ENCODE measurements around the gene SPRR1A.

SPRR1A gene

GRCh38 chr1:152983743-152984142 is at the start of gene SPRR1A:
SPRR1A (plus strand) TSS chr1:152984081; CDS start chr1:152985231, 1,150 bp downstream.
- DNase-seq (ENCODE audit: low spot score): no peak

- no peak for DNase-seq (ENCODE audit: low spot score)
Measured at GRCh38 chr1:152940614-152941013, 43.3 kb upstream of the SPRR1A start.

GRCh38 chr1:152941037-152941711 is 42.7 kb upstream of the SPRR1A start:
- no peak for DNase-seq (ENCODE audit: low spot score)

GRCh38 chr1:152942161-152942560 is 41.7 kb upstream of the SPRR1A start:
- DNase-seq (ENCODE audit: low spot score): no peak

GRCh38 chr1:152946248-152946647 is 37.6 kb upstream of the SPRR1A start:
- DNase-seq (ENCODE audit: low spot score): no peak

- no peak for DNase-seq (ENCODE audit: low spot score)
Measured at GRCh38 chr1:152946651-152947256, 37.1 kb upstream of the SPRR1A start, which contains the start of gene SPRR5. SPRR5 (plus strand) TSS chr1:152947206; CDS start chr1:152948555, 1,349 bp downstream.

- no peak for DNase-seq (ENCODE audit: low spot score)
Measured at GRCh38 chr1:152951711-152952110, 32.2 kb upstream of the SPRR1A start.

GRCh38 chr1:152953761-152954160 is 30.1 kb upstream of the SPRR1A start:
- DNase-seq (ENCODE audit: low spot score): no peak

GRCh38 chr1:152954436-152954835 is 29.4 kb upstream of the SPRR1A start:
- no peak for DNase-seq (ENCODE audit: low spot score)

- no peak for DNase-seq (ENCODE audit: low spot score)
Measured at GRCh38 chr1:152957561-152957960, 26.3 kb upstream of the SPRR1A start.

- no peak for DNase-seq (ENCODE audit: low spot score)
Measured at GRCh38 chr1:152959273-152959672, 24.6 kb upstream of the SPRR1A start.

GRCh38 chr1:152959801-152960451 is 24.0 kb upstream of the SPRR1A start:
- DNase-seq (ENCODE audit: low spot score): no peak

GRCh38 chr1:152960452-152961044 is 23.3 kb upstream of the SPRR1A start:
- no peak for DNase-seq (ENCODE audit: low spot score)

GRCh38 chr1:152961226-152961891 is 22.5 kb upstream of the SPRR1A start:
- no peak for DNase-seq (ENCODE audit: low spot score)

GRCh38 chr1:152962876-152963415 is 20.9 kb upstream of the SPRR1A start:
- no peak for DNase-seq (ENCODE audit: low spot score)

GRCh38 chr1:152964536-152964935 is 19.3 kb upstream of the SPRR1A start:
- DNase-seq (ENCODE audit: low spot score): no peak

GRCh38 chr1:152965853-152966252 is 18.0 kb upstream of the SPRR1A start:
- DNase-seq (ENCODE audit: low spot score): no peak

- DNase-seq (ENCODE audit: low spot score): no peak
Measured at GRCh38 chr1:152967201-152967600, 16.7 kb upstream of the SPRR1A start.

- DNase-seq (ENCODE audit: low spot score): no peak
Measured at GRCh38 chr1:152968248-152968647, 15.6 kb upstream of the SPRR1A start.

- DNase-seq (ENCODE audit: low spot score): no peak
Measured at GRCh38 chr1:152969036-152969435, 14.8 kb upstream of the SPRR1A start.

- no peak for DNase-seq (ENCODE audit: low spot score)
Measured at GRCh38 chr1:152970495-152970894, 13.4 kb upstream of the SPRR1A start, which contains the start of gene SPRR4. SPRR4 (plus strand) TSS chr1:152970648; CDS start chr1:152971891, 1,243 bp downstream.

Data from putamen (tissue), 1 donor.